ENCODE measurements around the gene LPIN1.

Gene LPIN1

GRCh38 chr2:11869391-11869991 is 123.1 kb downstream of the LPIN1 start:
- no peak for DNase-seq

- DNase-seq, result no peak
Measured at GRCh38 chr2:11870064-11870463, 123.6 kb downstream of the LPIN1 start.

GRCh38 chr2:11870584-11870983 is 124.2 kb downstream of the LPIN1 start:
- DNase-seq, result no peak

- no peak for DNase-seq
Measured at GRCh38 chr2:11871421-11871820, 125.0 kb downstream of the LPIN1 start.

- DNase-seq, result peak; percentile 63
Measured at GRCh38 chr2:11872247-11872947, 126.0 kb downstream of the LPIN1 start.

GRCh38 chr2:11872948-11873269 is 126.5 kb downstream of the LPIN1 start:
- DNase-seq, result no peak

DNA sequence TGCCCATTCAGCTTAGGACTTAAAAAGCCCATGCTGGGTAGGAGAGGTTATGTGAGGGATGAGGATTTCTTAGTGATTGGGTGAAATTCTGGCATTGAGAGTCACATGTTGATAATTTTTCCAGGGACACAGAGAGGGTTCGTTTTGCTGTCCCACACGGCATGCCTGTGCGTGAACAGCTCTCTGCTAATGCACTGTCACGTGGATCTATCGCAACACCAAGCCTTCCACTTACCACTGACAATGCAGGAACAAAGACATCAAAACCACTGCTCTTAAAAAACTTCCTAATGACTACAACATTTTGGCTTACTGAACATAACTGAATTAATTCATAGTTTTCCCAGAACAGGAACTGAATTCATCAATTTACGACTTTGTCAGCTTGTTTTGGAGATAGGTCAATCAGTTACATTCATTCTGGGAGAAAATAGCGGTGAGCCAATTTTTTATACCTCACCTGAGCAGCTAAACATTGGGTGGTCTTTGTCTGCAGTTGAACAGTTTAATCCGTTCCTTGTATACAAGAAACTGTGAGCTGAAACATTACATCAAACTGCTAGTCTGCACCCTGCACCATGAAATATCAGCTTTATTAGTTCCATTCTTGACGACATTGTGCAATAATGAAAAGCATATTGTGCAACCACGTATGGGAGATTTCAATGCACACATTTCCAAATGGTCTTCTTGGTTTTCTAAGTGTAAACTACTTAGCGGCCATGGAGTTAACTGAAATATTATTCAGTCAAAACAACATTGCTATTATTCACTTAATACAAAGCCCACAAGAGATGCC is 127.1 kb downstream of the LPIN1 start:
- DNase-seq, result peak; percentile 48

DNA sequence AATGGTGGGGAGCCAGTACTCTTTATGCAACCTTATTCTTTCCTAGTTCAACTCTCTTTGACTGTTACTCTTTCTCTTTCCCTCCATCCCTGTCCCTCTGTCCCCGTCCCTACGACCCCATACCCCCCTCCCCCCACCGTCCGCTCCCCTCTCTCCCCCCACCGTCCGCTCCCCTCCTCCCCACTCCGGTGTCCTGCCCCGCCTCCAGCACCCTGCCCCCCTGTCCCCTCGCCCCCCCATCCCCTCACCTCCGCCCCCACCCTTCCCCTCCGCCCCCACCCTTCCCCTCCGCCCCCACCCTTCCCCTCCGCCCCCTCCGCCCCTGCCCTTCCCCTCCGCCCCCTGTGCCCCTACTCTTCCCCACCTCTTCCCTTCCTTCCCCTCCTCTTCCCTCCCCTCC is 128.4 kb downstream of the LPIN1 start:
- DNase-seq, result no peak

- no peak for DNase-seq
Measured at GRCh38 chr2:11875481-11875880, 129.0 kb downstream of the LPIN1 start.

DNA sequence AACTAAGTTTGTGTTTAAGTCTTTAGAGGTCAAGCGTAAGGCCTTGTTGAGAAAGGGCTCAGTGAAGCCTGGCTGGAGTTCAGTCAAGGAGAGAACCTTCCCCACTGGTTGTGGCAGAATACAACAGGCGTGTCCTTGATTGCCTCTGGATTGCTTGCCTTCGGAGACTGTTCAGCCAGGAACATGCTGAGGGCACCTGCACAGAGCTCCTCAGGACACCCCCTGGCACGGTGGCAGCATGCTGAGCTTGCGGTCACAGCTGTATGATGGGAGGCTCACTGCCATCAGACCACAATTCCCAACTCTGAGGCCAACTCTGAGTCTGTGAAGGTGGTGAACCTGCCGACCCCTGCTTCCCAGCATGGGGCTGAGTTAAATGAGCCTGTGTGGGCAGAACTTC is 130.0 kb downstream of the LPIN1 start:
- no peak for DNase-seq

- no peak for DNase-seq
Measured at GRCh38 chr2:11876889-11877288, 130.5 kb downstream of the LPIN1 start.
